Fibroblast of lung (primary cell): ENCODE data around the gene TGFB2. TPM values are rescaled to one million over a fixed set of nuclear protein-coding genes. Genes with fewer than 3 reads are reported as not detected.

Experiments used
- DNase-seq, 2 donors: peaks; one replicate each; pipeline versions ENCODE4 v3.0.0 to v3.0.0-alpha.2; 2010; ENCODE audit warnings: low read depth in 2 of 2
- H2AFZ ChIP-seq: 2 replicates; pipeline ENCODE4 v1.5.1; 2012; ENCODE audit warnings: low read length, control low read depth, inconsistent platforms
- H3K27ac ChIP-seq: 2 replicates; pipeline ENCODE4 v1.5.1; 2011; ENCODE audit warnings: low read length, control low read depth; ENCODE audit not compliant: insufficient read depth
- H3K27me3 ChIP-seq: 2 replicates; pipeline ENCODE4 v1.5.1; 2011; ENCODE audit warnings: mild to moderate bottlenecking, low read length; ENCODE audit not compliant: control insufficient read depth, insufficient read depth
- H3K36me3 ChIP-seq: 2 replicates; pipeline ENCODE4 v1.5.1; 2011; ENCODE audit warnings: low read length; ENCODE audit not compliant: control insufficient read depth, insufficient read depth
- H3K4me1 ChIP-seq: 2 replicates; pipeline ENCODE4 v1.5.1; 2011; ENCODE audit warnings: low read length; ENCODE audit not compliant: control insufficient read depth, insufficient read depth; ENCODE audit errors: extremely low read depth
- H3K4me2 ChIP-seq: 2 replicates; pipeline ENCODE4 v1.5.1; 2011; ENCODE audit warnings: low read length, control low read depth; ENCODE audit not compliant: insufficient read depth; ENCODE audit errors: extremely low read depth
- H3K4me3 ChIP-seq, 4 experiments: fragments of 200-600 bp in 1 of 4; sonication (generic) in 1 of 4; replicated peaks in 1 of 4; 2 replicates each; pipeline ENCODE4 v1.5.1; 2011 to 2016; ENCODE audit warnings: low read length in 4 of 4, low read depth in 3 of 4, mild to moderate bottlenecking in 3 of 4, control low read depth in 2 of 4, inconsistent platforms in 1 of 4, mixed read lengths in 1 of 4; ENCODE audit not compliant: insufficient read depth in 1 of 4; ENCODE audit errors: control extremely low read depth in 1 of 4
- H3K79me2 ChIP-seq: 2 replicates; pipeline ENCODE4 v1.5.1; 2012; ENCODE audit warnings: mild to moderate bottlenecking, low read length, inconsistent platforms; ENCODE audit not compliant: control insufficient read depth, insufficient read depth
- H3K9ac ChIP-seq: 2 replicates; pipeline ENCODE4 v1.5.1; 2011; ENCODE audit warnings: mild to moderate bottlenecking, low read length, control low read depth; ENCODE audit not compliant: insufficient read depth
- H3K9me3 ChIP-seq: 2 replicates; pipeline ENCODE4 v1.5.1; 2012; ENCODE audit warnings: low read depth, low read length; ENCODE audit not compliant: control insufficient read depth, insufficient read depth
- H4K20me1 ChIP-seq: 2 replicates; pipeline ENCODE4 v1.5.1; 2011; ENCODE audit warnings: low read length; ENCODE audit not compliant: control insufficient read depth, insufficient read depth; ENCODE audit errors: extremely low read depth
- EZH2 ChIP-seq: IDR thresholded peaks from 2 replicates; pipeline ENCODE4 v1.5.1; 2012; ENCODE audit warnings: low read length, control low read depth, mild to moderate bottlenecking; ENCODE audit errors: missing control alignments
- polyA plus RNA-seq, 2 donors: library from polyadenylated mRNA; depleted of rRNA in 1 of 2; stranded (reverse) in 1 of 2; unstranded in 1 of 2; fragments of >200 nt; gene quantifications; 2 replicates each; pipeline ENCODE4 v1.2.1, GENCODE V29; 2011 to 2012; ENCODE audit warnings: missing spikeins in 1 of 2
- total RNA-seq: library from RNA; depleted of rRNA; stranded (reverse); fragments of >200 nt; gene quantifications from 2 replicates; pipeline ENCODE4 v1.2.1, GENCODE V29; 2014
- TF ChIP-seq, protein P1 (sequence below), 2 donors: IDR thresholded peaks in 1 of 2; conservative IDR thresholded peaks in 1 of 2; 1 replicate in 1 of 2; 2 replicates in 1 of 2; pipeline ENCODE4 v1.5.1; 2011 to 2012; ENCODE audit warnings: low read length in 2 of 2, control low read depth in 1 of 2, inconsistent platforms in 1 of 2, low read depth in 1 of 2, mild to moderate bottlenecking in 1 of 2

Gene TGFB2
- total and polyA plus RNA-seq, 2 donors (not counting 1 experiment from before 2014, with no cell fraction given) = 13.9 to 29.1 TPM

DNA sequence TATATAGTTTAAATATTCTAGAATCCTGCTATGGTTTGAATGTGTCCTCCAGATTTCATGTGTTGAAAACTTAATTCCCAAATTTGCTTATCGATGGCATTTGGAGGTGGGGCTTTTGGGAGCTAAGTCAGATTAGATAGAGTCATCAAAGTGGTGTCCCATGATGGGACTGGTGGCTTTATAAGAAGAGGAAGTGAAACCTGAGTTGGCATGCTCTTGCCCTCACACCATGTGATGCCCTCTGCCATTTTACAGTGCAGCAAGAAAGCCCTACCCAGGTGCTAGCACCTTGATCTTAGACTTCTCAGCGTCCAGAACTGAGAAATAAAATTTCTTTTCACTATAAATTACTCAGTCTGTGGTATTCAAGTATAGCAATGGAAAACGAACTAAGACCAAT, 111.3 kb downstream of the TGFB2 start:
- no peak overlapping the region for H3K4me2 ChIP-seq
- DNase-seq = no peak
- H4K20me1 ChIP-seq = no peaks in the 10 kb centered on the region
- H3K9me3 ChIP-seq = no peaks in the 10 kb centered on the region
- H3K36me3 ChIP-seq = no peaks in the 10 kb centered on the region
- H2AFZ ChIP-seq = no peak overlapping the region
- no peak overlapping the region for H3K9ac ChIP-seq
- H3K4me1 ChIP-seq = peaks cover 11% of the 10 kb centered on the region
- no peaks in the 10 kb centered on the region for H3K79me2 ChIP-seq
- no peak overlapping the region for H3K4me3 ChIP-seq
- TF ChIP-seq, protein P1, sequence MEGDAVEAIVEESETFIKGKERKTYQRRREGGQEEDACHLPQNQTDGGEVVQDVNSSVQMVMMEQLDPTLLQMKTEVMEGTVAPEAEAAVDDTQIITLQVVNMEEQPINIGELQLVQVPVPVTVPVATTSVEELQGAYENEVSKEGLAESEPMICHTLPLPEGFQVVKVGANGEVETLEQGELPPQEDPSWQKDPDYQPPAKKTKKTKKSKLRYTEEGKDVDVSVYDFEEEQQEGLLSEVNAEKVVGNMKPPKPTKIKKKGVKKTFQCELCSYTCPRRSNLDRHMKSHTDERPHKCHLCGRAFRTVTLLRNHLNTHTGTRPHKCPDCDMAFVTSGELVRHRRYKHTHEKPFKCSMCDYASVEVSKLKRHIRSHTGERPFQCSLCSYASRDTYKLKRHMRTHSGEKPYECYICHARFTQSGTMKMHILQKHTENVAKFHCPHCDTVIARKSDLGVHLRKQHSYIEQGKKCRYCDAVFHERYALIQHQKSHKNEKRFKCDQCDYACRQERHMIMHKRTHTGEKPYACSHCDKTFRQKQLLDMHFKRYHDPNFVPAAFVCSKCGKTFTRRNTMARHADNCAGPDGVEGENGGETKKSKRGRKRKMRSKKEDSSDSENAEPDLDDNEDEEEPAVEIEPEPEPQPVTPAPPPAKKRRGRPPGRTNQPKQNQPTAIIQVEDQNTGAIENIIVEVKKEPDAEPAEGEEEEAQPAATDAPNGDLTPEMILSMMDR (conservative IDR thresholded peaks at IDR 0.05 in 1 of 2, IDR thresholded peaks at IDR 0.05 in 1 of 2; ENCODE audit: low read depth in 1 of 2, low read length in 2 of 2) = no peak
- no peak for TF ChIP-seq EZH2
- H3K27ac ChIP-seq = no peak overlapping the region
- H3K27me3 ChIP-seq = no peaks in the 10 kb centered on the region

DNA sequence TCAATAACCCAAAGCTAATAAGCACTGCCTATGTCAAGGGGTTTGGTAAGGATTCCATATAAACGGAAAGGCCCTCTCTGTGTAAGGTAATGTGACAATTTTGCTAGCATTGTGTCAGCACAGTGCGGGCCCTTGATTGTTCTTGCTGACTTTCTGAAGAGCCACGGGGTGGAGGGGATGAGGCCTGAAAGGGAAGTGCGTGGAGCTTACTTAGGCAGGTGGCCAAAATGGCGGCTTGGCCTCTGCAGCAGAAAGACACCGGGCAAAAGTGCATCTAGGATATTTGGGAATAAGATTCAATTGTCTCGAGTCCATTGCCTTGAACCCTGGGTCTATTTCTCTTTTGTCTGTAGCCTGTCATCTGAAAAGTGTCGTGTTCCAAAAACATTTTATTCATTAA, 114.3 kb downstream of the TGFB2 start:
- Histone ChIP-seq H2AFZ (no peak overlapping the region), H3K9me3 (no peaks in the 10 kb centered on the region), H3K79me2 (no peaks in the 10 kb centered on the region), H3K27me3 (no peaks in the 10 kb centered on the region), H3K9ac (no peak overlapping the region), H3K27ac (peak overlapping the region; percentile 56), H3K36me3 (no peaks in the 10 kb centered on the region), H3K4me2 (peak overlapping the region; percentile 51), H4K20me1 (no peaks in the 10 kb centered on the region), H3K4me3 (no peak overlapping the region), H3K4me1 (peaks cover 19% of the 10 kb centered on the region)
- peak in 1 of 2 donors; percentile 75 for DNase-seq
- TF ChIP-seq EZH2 = no peak
- TF ChIP-seq, protein P1 (conservative IDR thresholded peaks at IDR 0.05 in 1 of 2, IDR thresholded peaks at IDR 0.05 in 1 of 2; ENCODE audit: low read depth in 1 of 2, low read length in 2 of 2) = no peak

DNA sequence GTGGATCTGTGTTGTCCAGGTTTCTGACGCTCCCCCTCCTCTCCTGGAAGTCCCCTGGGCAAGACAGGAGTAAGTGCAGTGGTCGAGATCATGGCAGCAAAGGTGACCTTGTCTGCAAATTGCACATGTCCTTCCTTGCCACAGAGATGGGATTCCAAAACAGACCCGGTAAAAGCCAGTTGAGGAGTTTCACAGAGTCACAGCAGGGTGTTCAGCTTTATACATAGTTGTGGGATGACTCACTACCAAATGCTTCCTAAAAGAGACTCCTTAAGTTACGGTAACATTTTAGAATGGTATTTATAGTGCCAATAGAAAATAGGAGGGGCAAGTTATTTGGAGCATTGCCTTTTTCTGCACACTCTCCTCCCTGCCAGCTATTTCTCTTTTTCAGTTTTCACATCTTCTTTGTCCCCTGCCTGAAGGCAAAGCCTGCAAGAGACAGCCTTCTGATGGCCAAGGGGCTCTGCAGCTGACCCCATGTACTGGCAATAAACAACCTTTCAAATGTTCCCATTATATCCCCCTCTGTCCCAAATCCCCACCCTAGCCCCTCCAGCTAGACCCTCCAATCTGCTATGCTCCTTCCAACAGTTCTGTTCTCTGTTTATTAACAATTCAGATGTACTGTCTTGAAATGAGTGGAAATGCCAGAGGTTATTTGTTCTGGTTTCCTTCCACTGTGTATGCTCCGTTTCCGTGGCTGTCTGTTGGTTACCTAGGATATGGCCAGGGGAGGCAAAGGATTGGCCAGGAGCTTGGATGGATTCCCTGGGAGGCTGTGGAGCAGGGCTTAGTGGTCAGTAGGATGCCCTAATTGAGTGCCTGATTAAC, 115.0 kb downstream of the TGFB2 start:
- Histone ChIP-seq H3K4me3 (no peak overlapping the region), H3K9me3 (no peaks in the 10 kb centered on the region), H3K4me2 (peak overlapping the region; percentile 51), H2AFZ (peak overlapping the region; percentile 66), H3K27me3 (no peaks in the 10 kb centered on the region), H3K4me1 (peaks cover 22% of the 10 kb centered on the region), H4K20me1 (no peaks in the 10 kb centered on the region), H3K36me3 (no peaks in the 10 kb centered on the region), H3K79me2 (no peaks in the 10 kb centered on the region), H3K9ac (no peak overlapping the region), H3K27ac (peak overlapping the region; percentile 56)
- TF ChIP-seq, protein P1 (conservative IDR thresholded peaks at IDR 0.05 in 1 of 2, IDR thresholded peaks at IDR 0.05 in 1 of 2; ENCODE audit: low read depth in 1 of 2, low read length in 2 of 2) = no peak
- no peak for TF ChIP-seq EZH2
- DNase-seq = peak; percentile 84 to 95
